PC-3 (cell line): ENCODE measurements around the gene TCHP. TPM values are rescaled to one million over a fixed set of nuclear protein-coding genes. Genes with fewer than 3 reads are reported as not detected.

ENCODE experiments used
- ATAC-seq: fragments of 200-7000 bp; cut with Tn5 transposase; 2 replicates; pipeline ENCODE4 v1.9.1; 2020; ENCODE audit warnings: mild to moderate bottlenecking, moderate library complexity
- BruUV-seq: library from RNA; stranded (reverse); fragments of 400-500 nt; replicated peaks from 2 replicates; lab custom pipeline; 2021; lab: Mats Ljungman, UMichigan
- CTCF ChIA-PET: fragments of 300-600 bp; sonication (Branson Sonifier 250); formaldehyde crosslinking; loops from one replicate; lab custom pipeline; 2022; ENCODE audit warnings: antibody characterized with exemption; lab: Charles Lee
- POLR2A ChIA-PET: fragments of 300-600 bp; sonication (Branson Sonifier 250); formaldehyde crosslinking; loops from one replicate; lab custom pipeline; 2022; ENCODE audit warnings: antibody characterized with exemption; ENCODE audit not compliant: unreplicated experiment; lab: Charles Lee
- DNase-seq: peaks from one replicate; pipeline ENCODE4 v3.0.0-alpha.2; 2015
- H2AFZ ChIP-seq: fragments of 300-600 bp; sonication (generic); 2 replicates; pipeline ENCODE4 v1.6.0; 2016; ENCODE audit warnings: antibody characterized with exemption, low read length
- H3F3A ChIP-seq: fragments of 300-600 bp; sonication (generic); one replicate; pipeline ENCODE4 v1.6.0; 2017; ENCODE audit warnings: antibody characterized with exemption, low read length, control low read depth, mild to moderate bottlenecking; ENCODE audit not compliant: unreplicated experiment
- H3K27ac ChIP-seq: fragments of 300-600 bp; sonication (generic); 2 replicates; pipeline ENCODE4 v1.5.1; 2016; ENCODE audit warnings: mild to moderate bottlenecking, low read length
- H3K27me3 ChIP-seq: fragments of 300-600 bp; sonication (generic); 2 replicates; pipeline ENCODE4 v1.6.1; 2016; ENCODE audit warnings: low read length, mixed read lengths
- H3K36me3 ChIP-seq: fragments of 300-600 bp; sonication (generic); 2 replicates; pipeline ENCODE4 v1.6.1; 2016; ENCODE audit warnings: low read depth, mixed run types, low read length, mixed read lengths
- H3K4me1 ChIP-seq: fragments of 300-600 bp; sonication (generic); 2 replicates; pipeline ENCODE4 v1.5.1; 2016; ENCODE audit warnings: low read length; ENCODE audit not compliant: insufficient read depth
- H3K4me2 ChIP-seq: fragments of 300-600 bp; sonication (generic); 2 replicates; pipeline ENCODE4 v1.6.0; 2016; ENCODE audit warnings: low read length
- H3K4me3 ChIP-seq: fragments of 300-600 bp; sonication (generic); 2 replicates; pipeline ENCODE4 v1.5.1; 2016; ENCODE audit warnings: mild to moderate bottlenecking, low read length, mixed read lengths
- H3K79me2 ChIP-seq: fragments of 300-600 bp; sonication (generic); 2 replicates; pipeline ENCODE4 v1.6.1; 2017; ENCODE audit warnings: low read length, mixed read lengths
- H3K9ac ChIP-seq: fragments of 300-600 bp; sonication (generic); 2 replicates; pipeline ENCODE4 v1.6.0; 2016; ENCODE audit warnings: mild to moderate bottlenecking, low read length
- H3K9me2 ChIP-seq: fragments of 300-600 bp; sonication (generic); replicated peaks from 2 replicates; pipeline ENCODE4 v1.6.1; 2016; ENCODE audit warnings: mixed run types, low read length, mixed read lengths
- H3K9me3 ChIP-seq: fragments of 300-600 bp; sonication (generic); 2 replicates; pipeline ENCODE4 v1.6.1; 2016; ENCODE audit warnings: low read length, mixed read lengths
- H4K20me1 ChIP-seq: fragments of 300-600 bp; sonication (generic); 2 replicates; pipeline ENCODE4 v1.6.1; 2016; ENCODE audit warnings: low read length, mixed read lengths
- EZH2 ChIP-seq: fragments of 300-600 bp; sonication (generic); IDR thresholded peaks from one replicate; pipeline ENCODE4 v1.6.1; 2017; ENCODE audit warnings: antibody characterized with exemption, mild to moderate bottlenecking, low read length; ENCODE audit not compliant: unreplicated experiment
- EZH2phosphoT487 ChIP-seq: fragments of 300-600 bp; sonication (generic); IDR thresholded peaks from 2 replicates; pipeline ENCODE4 v1.6.1; 2018; ENCODE audit warnings: mild to moderate bottlenecking, antibody characterized with exemption, low read length, borderline replicate concordance
- intact Hi-C: fragments of 100-400 bp; cut with micrococcal nuclease; formaldehyde crosslinking; loops from 2 replicates; pipeline ENCODE4 v1.9.0; 2023
- total RNA-seq: library from RNA; depleted of rRNA; stranded (reverse); fragments of >200 nt; gene quantifications from 2 replicates; pipeline ENCODE4 v1.2.3, GENCODE V29; 2014
- TF ChIP-seq, protein P1 (sequence below): fragments of 300-600 bp; sonication (generic); conservative IDR thresholded peaks from 2 replicates; pipeline ENCODE4 v1.5.1; 2017; ENCODE audit warnings: antibody characterized with exemption, low read depth, mild to moderate bottlenecking, low read length

Gene TCHP
- total RNA-seq, 1 experiment from 2014 or later, result 21.6 TPM

DNA sequence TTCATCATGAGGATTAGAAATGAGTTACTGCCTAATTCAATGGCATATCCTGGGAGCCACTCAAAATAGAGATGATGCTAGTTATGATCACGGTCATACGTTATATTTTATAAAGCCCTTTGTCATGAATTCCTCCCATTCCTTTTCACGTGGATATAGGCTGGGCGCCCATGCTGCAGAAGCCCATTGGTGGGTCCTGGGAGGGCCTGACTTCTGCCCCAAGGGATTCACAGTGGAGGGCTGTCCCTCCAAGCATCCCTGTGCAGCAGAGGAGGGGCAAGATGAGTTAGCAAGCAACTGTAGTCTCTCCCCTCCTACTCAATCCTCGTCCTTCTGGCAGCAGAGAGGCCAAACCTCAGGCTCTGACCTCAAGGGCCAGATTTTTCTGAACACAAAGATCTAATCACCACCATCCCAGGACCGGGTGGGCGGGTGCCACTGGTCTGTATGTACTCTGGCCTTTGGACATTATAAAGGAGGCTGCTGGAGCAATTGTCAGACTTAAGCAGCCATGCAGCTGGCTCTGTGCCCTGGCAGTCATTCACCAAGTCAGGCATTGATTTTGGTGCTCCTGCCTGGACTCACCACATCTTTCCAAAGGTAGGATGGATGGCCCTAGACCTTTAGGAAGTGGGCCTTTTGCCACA is 28.3 kb upstream of the TCHP start:
- peaks cover 5% of the 10 kb centered on the region; the same call in 1 of the 2 replicates for H3K36me3 ChIP-seq
- H3K9ac ChIP-seq, result no peak overlapping the region
- H3K79me2 ChIP-seq, result peaks cover 26% of the 10 kb centered on the region
- no peak for TF ChIP-seq EZH2
- ChIA-PET CTCF (interaction anchor here (0.6 kb wide), 1 partner anchor 66 kb away, joined by 5 read pairs; no protein-coding TSS in a partner anchor), POLR2A (no interaction called here)
- intact Hi-C loops, result no loop called here
- H3K9me2 ChIP-seq, result no peaks in the 10 kb centered on the region
- H3K9me3 ChIP-seq, result no peaks in the 10 kb centered on the region
- H3F3A ChIP-seq, result no peaks in the 10 kb centered on the region
- no peak for ATAC-seq
- no peaks in the 10 kb centered on the region; the same call in 1 of the 2 replicates for H4K20me1 ChIP-seq
- no TSS peak for BruUV-seq
- H3K4me1 ChIP-seq, result peaks cover 18% of the 10 kb centered on the region
- DNase-seq, result no peak
- H3K4me2 ChIP-seq, result no peak overlapping the region
- no peak overlapping the region for H3K4me3 ChIP-seq
- H3K27me3 ChIP-seq, result no peaks in the 10 kb centered on the region
- no peak overlapping the region for H2AFZ ChIP-seq
- H3K27ac ChIP-seq, result no peak overlapping the region

GRCh38 chr12:109873653-109874052 is 26.4 kb upstream of the TCHP start:
- Histone ChIP-seq H3K9me2 (no peaks in the 10 kb centered on the region), H2AFZ (no peak overlapping the region), H3K27me3 (no peaks in the 10 kb centered on the region), H3F3A (no peaks in the 10 kb centered on the region), H3K36me3 (peaks cover 5% of the 10 kb centered on the region; the same call in 1 of the 2 replicates), H3K27ac (no peak overlapping the region), H3K9me3 (no peaks in the 10 kb centered on the region), H3K4me3 (no peak overlapping the region), H4K20me1 (no peaks in the 10 kb centered on the region; the same call in 1 of the 2 replicates), H3K4me2 (no peak overlapping the region), H3K79me2 (peaks cover 45% of the 10 kb centered on the region), H3K9ac (no peak overlapping the region), H3K4me1 (peaks cover 23% of the 10 kb centered on the region)
- POLR2A ChIA-PET, result no interaction called here
- intact Hi-C loops, result no loop called here
- ATAC-seq (no peak), DNase-seq (no peak)
- CTCF ChIA-PET, result no interaction called here
- no TSS peak for BruUV-seq
- TF ChIP-seq EZH2, result no peak
- no peak for TF ChIP-seq EZH2phosphoT487

GRCh38 chr12:109875572-109876131 is 24.4 kb upstream of the TCHP start:
- ATAC-seq (no peak), DNase-seq (peak; percentile 76)
- Histone ChIP-seq H2AFZ (no peak overlapping the region), H3K27me3 (no peaks in the 10 kb centered on the region), H3K27ac (no peak overlapping the region), H3K36me3 (peaks cover 5% of the 10 kb centered on the region; the same call in 1 of the 2 replicates), H3K4me3 (no peak overlapping the region), H3K9ac (no peak overlapping the region), H3F3A (no peaks in the 10 kb centered on the region), H3K4me2 (peak overlapping the region; percentile 30; the same call in 1 of the 2 replicates), H3K4me1 (peaks cover 30% of the 10 kb centered on the region), H3K79me2 (peaks cover 60% of the 10 kb centered on the region), H3K9me3 (no peaks in the 10 kb centered on the region), H4K20me1 (no peaks in the 10 kb centered on the region; the same call in 1 of the 2 replicates), H3K9me2 (no peaks in the 10 kb centered on the region)
- TF ChIP-seq, protein P1, sequence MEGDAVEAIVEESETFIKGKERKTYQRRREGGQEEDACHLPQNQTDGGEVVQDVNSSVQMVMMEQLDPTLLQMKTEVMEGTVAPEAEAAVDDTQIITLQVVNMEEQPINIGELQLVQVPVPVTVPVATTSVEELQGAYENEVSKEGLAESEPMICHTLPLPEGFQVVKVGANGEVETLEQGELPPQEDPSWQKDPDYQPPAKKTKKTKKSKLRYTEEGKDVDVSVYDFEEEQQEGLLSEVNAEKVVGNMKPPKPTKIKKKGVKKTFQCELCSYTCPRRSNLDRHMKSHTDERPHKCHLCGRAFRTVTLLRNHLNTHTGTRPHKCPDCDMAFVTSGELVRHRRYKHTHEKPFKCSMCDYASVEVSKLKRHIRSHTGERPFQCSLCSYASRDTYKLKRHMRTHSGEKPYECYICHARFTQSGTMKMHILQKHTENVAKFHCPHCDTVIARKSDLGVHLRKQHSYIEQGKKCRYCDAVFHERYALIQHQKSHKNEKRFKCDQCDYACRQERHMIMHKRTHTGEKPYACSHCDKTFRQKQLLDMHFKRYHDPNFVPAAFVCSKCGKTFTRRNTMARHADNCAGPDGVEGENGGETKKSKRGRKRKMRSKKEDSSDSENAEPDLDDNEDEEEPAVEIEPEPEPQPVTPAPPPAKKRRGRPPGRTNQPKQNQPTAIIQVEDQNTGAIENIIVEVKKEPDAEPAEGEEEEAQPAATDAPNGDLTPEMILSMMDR, result no peak
- TF ChIP-seq EZH2phosphoT487 (no peak), EZH2 (no peak)
- no TSS peak for BruUV-seq
- CTCF ChIA-PET, result no interaction called here
- POLR2A ChIA-PET, result no interaction called here
- intact Hi-C loops, result no loop called here
